HG03039 (cell line): Measurements from ENCODE around the gene PSAP.
A peak's percentile ranks its signal among the peaks of the same experiment; 100 is the strongest.

Source experiments
- ATAC-seq: cut with Tn5 transposase; IDR thresholded peaks from one replicate; pipeline ENCODE4 v1.9.1; 2021; ENCODE audit warnings: mild to moderate bottlenecking, moderate library complexity; ENCODE audit not compliant: unreplicated experiment

PSAP gene

GRCh38 chr10:71845410-71846405 is 5.3 kb downstream of the PSAP start:
- no peak for ATAC-seq

- ATAC-seq: no peak
These were observed 6.4 kb downstream of the PSAP start for GRCh38 chr10:71844695-71845094.

GRCh38 chr10:71844084-71844483 is 7.0 kb downstream of the PSAP start:
- no peak for ATAC-seq

GRCh38 chr10:71842856-71843686 is 8.0 kb downstream of the PSAP start:
- no peak for ATAC-seq

GRCh38 chr10:71842422-71842821 is 8.6 kb downstream of the PSAP start:
- no peak for ATAC-seq

- no peak for ATAC-seq
These were observed 10.1 kb downstream of the PSAP start for GRCh38 chr10:71840958-71841335.

- ATAC-seq: no peak
These were observed 10.7 kb downstream of the PSAP start for GRCh38 chr10:71840177-71840957.

GRCh38 chr10:71838264-71839211 is 12.5 kb downstream of the PSAP start:
- ATAC-seq: no peak

- no peak for ATAC-seq
These were observed 13.8 kb downstream of the PSAP start for GRCh38 chr10:71837098-71837827.

- ATAC-seq: no peak
These were observed 14.5 kb downstream of the PSAP start for GRCh38 chr10:71836596-71836974.

- peak; percentile 75 for ATAC-seq
These were observed 15.1 kb downstream of the PSAP start for GRCh38 chr10:71835671-71836595.

- no peak for ATAC-seq
These were observed 16.7 kb downstream of the PSAP start for GRCh38 chr10:71834343-71834674.

GRCh38 chr10:71833451-71834342 is 17.4 kb downstream of the PSAP start:
- ATAC-seq: no peak

- no peak for ATAC-seq
These were observed 18.1 kb downstream of the PSAP start for GRCh38 chr10:71832967-71833366.

GRCh38 chr10:71831646-71832552 is 19.2 kb downstream of the PSAP start:
- no peak for ATAC-seq

GRCh38 chr10:71830726-71831125 is 20.3 kb downstream of the PSAP start:
- ATAC-seq: no peak
